M059J (cell line): ENCODE measurements around the gene LTBP1. TPM values are rescaled to one million over a fixed set of nuclear protein-coding genes. Genes with fewer than 3 reads are reported as not detected.

Experiments used
- DNase-seq: peaks from one replicate; pipeline ENCODE4 v3.0.0-alpha.2; 2012; ENCODE audit warnings: low read depth
- total RNA-seq: library from RNA; depleted of rRNA; stranded (reverse); fragments of >200 nt; shearing (Covaris generic); gene quantifications from 2 replicates; pipeline ENCODE4 v1.2.3, GENCODE V29; 2014

LTBP1 gene
- total RNA-seq, 1 experiment from 2014 or later, result 9.2 TPM

- no peak for DNase-seq
These were observed 361.0 kb downstream of the LTBP1 start for GRCh38 chr2:33307659-33308270.

- no peak for DNase-seq
These were observed 365.6 kb downstream of the LTBP1 start for GRCh38 chr2:33312355-33312754.

DNA sequence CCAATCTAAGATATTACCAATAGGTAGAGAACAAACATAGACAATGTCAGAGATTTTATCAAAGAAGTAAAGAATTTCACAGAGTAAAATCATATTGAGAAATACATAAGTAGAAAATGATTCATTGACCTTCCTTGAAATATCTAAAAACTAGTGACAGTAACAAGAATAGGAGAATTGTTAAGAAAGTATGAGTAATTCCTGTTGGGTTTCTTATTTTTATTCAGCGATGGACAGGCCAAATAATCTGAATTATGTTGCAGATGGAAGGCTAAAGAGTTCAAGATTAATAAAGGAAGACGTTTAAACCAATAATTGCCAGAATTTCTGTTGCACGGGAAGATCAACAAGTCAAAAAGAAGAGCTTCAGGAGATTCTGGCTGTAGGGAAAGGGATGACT lies 366.3 kb downstream of the LTBP1 start:
- no peak for DNase-seq

DNA sequence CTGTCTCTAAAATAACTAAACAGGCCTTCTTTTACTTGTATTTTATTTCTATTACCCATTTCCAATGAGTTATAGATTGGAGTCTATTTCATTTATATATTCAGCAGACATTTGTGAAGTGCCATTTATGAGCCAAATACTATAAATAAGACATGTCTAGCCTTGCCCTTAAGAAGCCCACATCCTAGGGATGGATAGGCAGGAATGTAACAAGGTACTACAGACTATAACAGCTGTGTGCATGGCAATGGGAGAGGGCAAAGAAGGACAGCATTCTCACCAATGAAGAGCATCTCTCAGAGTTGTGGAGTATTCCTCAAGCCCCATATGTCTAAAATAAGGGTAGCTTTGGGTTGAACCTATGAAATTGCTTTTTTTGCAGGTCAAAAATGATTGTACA lies 367.8 kb downstream of the LTBP1 start:
- no peak for DNase-seq

- no peak for DNase-seq
These were observed 369.6 kb downstream of the LTBP1 start for GRCh38 chr2:33316328-33316727.

DNA sequence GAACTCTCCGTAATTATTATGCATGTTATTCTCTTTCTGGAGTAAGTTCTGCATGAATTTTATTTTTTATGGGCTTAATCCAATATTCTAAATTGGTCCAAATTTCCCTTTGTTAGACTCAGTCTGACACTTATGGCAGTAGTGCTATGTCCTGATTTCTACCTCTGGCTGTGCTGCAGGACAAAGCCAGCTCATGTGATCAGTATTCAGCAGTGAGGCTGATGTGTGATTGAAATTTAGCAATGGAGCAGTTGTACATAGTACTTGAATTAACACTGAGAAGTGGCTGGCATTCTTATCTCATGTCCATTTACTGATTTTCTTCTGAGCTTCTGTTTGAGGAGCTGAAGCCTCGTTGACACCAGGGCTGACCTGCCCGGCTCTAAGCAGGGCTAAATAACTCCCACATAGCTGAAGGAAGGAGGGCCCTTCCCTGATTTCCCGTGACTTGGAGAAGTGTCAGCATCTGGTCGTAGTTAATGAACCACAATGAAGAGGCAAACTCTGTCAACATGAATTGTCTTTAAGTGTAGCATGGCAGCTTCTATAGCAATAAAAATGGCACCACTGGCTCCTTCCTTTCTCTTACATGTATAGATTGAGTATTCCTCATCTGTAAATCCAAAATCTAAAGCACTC lies 370.7 kb downstream of the LTBP1 start:
- DNase-seq, result no peak

DNA sequence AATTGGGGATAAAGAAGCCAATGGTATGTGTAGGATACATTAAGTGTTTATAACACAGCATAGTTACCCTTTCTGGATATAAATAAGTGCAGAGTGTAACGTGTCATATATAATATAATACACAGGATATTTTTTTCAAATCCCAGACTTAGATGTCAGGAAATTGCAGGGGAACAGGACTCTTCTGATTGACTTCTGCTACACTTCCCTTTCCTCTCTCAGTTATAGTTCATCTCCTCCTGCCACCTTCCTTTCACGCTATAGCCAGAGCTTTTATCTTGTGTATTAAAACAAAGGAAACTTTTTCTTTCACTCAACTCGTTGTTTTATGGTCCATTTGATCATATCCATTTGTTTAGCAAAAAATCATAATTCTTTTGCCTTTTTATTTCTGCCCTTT lies 371.7 kb downstream of the LTBP1 start:
- no peak for DNase-seq

DNA sequence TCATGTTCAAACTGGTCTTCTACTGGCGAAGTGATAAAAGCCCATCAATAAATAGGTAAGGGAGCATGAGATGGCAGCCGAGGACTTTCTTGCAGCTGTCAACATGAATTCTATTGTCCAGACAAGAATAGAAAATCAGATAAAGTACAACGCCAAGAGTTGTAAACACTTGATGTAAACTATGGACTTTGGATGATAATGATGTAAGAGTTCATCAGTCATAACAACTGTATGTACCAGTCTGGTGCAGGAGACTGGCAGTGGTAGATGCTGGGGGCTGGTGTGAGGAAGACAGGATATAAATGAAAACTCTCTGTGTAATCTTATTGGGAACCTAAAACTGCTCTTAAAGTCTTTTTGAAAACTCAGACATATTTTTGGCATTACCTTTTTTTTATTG lies 373.8 kb downstream of the LTBP1 start:
- no peak for DNase-seq

GRCh38 chr2:33321236-33321771 lies 374.6 kb downstream of the LTBP1 start:
- peak; percentile 81 for DNase-seq

DNA sequence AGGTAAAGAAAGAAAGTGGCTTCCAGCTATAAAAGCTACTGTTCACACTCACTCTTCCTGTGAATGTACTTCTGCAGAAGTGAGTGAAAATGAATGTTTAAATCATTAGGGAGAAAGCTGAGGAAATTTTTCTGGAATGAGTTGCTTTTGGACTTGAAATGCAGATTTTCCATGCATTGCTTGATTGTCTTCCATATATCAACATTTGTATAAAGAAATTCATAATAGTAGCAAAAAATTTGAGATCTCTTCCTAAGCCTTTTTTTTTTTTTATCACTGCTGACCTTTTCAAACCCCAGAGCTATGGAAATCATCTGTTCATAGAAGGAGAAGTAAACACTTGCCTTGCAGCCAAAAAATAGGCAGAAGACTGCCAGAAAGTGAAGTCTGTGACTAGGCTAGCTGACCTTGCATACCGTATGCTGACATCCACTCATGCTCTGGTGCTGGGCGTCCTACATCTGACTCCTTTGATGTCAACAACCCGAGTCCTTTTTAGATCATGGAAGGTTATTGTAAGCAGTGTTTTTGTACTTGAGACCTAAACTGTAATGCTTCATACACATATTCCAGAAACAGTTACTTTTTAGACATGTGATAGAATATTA lies 375.2 kb downstream of the LTBP1 start:
- peak; percentile 43 for DNase-seq

DNA sequence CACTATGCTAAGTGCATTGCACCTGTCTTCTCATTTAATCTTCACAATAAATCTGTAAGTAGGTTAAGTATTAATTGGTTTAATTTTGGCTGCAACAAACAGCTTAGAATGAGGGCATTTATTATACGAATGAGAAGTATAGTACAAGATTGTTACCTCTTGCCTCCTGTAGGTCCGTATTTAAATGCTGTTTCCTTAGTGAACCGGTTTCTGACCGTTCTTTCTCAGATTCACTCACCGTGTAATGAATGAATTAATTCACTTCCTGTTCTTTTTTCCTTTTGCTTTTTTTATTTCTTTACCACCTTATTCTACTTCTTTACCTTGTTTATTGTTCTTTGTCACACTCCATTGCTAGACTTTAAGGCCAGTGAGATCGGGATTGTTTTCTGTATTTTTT lies 375.9 kb downstream of the LTBP1 start:
- DNase-seq, result no peak

DNA sequence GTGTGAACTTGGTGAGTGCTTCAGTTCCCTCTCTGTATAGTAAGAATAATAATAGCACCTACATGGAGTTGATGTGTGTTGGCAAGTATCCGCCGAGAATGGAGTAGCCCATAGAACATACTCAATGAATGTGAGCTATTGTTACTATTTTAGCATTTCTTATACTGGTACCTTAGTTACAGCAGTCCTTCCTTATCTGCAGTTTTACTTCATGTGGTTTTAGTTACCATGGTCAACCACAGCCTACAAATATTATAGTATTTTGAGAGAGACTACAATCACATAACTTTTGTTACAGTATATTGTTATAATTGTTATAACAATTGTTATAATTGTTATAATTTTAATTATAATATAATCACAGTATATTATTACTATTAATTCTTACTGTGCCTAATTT lies 377.2 kb downstream of the LTBP1 start:
- no peak for DNase-seq

DNA sequence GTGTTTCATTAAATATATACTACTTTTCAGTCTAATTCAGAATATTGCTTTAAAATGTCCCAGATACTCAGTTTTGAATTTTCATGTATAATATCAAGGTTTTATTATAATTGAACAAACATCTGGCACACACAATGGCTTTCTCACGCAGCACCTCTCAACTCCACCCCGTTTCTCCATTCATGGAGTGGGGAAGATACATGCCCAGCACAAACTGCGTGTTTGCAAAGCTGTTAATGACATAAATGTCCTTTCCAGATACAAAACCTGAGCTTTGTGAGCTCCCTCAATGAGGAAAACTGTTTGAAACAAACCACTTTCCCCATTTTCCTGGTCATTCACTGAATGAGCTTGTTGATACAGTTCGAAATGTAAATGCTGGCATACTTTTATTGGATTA lies 379.3 kb downstream of the LTBP1 start:
- DNase-seq, result no peak

DNA sequence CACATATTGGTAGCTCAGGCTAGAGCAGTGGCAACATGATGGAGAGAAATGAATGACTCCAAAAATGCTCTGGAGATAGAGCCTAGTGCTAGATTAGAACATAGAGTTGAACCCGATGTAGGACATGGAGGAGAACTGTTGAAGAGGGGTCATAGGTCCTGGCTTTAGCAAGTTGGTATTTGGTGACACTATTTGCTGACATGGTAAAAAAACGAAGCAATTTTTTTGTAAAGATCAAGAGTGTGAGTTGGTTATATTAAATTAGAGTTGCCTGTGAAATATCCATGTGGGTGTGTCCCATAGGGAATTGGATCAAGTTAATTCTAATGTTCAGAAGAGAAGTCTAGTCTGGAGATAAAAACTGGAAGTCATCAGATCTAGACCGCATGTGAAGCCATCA lies 386.7 kb downstream of the LTBP1 start:
- DNase-seq, result no peak

DNA sequence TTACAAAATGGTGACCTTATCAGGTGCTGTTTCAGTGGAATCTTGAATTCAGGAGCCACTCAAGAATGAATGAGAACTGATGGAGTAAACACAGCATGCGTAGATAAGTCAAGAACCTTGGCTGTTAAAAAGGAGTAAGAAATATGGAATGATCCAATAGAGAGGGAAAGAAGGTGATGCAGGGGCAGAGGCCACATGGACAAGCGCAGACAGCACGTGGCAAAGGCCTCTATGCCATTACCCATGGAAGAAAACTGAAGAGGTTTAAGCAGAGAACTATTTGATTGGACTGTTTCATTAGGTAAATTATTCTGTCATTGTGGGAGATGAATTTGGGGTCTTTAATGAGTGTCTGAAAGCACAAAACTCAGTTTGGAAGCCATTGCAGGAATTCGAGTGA lies 387.3 kb downstream of the LTBP1 start:
- DNase-seq, result no peak

DNA sequence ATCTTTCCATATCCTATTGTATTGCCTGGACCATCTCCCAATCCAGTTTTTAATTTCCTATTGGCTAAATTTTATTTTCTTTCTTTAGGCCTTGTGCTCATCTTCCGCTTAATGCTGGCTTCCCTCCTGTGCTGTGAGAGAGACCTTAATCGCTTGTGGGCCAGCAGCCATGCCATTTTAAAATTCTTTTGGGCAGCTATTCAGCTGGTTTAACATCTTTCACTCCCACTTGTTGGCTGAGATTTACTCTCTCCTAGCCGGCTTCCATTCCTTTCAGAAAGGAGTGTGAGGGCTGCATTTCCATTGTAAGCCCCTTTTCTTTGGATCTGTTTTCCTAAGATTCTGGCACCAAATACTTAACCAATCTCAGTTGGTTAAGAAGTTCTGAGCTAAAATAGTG lies 388.8 kb downstream of the LTBP1 start:
- no peak for DNase-seq

- no peak for DNase-seq
These were observed 389.4 kb downstream of the LTBP1 start for GRCh38 chr2:33336036-33336625.

GRCh38 chr2:33337385-33337960 lies 390.7 kb downstream of the LTBP1 start:
- DNase-seq, result no peak

DNA sequence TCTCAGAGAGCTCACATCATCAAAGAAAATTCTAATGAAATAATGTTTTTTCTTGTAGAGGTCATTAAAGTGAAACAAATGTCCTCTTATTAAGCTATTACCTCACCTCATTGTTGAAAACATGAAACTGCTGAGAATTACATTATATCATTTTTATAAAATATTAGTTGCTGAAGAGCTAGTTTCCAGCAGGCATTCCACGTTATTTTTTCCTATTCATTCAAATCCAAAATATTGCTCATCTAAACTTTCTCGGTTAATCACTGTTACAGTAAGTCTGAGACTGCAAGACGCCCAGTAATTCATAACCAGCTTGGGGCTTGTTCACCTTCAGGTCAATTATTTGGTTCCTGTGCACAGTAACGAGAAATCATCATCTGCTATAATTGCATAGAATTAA lies 391.2 kb downstream of the LTBP1 start:
- no peak for DNase-seq

DNA sequence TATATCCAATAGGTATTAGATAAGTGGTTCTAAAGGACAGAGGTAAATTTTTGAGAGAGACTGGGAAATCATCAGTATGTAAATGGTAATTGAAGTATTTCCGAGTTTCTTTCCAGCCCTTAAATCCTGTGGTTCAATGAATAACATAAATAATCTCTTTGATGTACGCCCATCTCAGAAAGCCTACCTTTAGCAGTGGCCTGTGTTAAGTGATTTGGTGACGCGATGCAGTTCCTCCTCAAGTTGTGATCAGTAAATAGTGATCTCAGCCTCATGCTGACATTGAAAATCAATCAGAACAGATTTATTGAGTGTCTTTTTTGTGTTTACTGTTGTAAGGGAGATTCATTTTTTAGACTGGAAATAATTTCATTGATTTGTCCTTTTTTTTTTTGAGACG lies 392.5 kb downstream of the LTBP1 start:
- no peak for DNase-seq

DNA sequence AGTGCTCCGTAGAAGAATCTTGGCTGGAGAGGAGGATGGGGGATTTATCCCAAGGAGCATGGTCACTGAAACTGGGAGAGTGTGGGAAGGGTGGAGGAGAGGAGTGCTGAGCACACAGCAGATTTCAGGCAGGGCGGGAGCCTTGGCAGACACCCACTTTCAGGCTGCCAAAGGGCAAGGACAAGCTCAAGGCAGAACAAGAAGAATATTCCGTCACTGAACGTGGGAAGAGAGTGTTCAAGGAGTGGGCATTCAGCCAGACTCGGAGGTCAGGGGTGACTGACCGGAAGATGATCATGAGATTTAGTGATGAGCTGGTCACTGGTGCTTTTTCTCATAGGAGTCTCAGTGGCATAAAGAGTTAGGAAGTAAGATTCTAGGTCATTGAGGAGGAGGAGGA lies 393.5 kb downstream of the LTBP1 start:
- DNase-seq, result no peak

GRCh38 chr2:33342171-33342570 lies 395.4 kb downstream of the LTBP1 start:
- DNase-seq, result no peak

DNA sequence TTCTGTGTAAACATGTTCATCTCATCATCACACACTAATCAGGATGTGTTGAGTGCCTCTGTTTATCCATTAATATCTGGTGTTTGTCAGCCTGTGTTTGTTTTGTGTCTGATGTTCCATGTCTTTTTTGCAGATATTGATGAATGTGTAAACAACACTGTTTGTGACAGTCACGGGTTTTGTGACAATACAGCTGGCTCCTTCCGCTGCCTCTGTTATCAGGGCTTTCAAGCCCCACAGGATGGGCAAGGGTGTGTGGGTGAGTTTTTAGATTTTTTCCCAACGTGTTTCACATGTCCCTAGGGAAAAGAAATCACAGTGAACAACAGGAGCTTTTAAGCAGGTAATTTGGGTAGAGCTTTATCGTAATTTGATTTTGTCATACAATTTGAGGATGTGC lies 396.0 kb downstream of the LTBP1 start:
- DNase-seq, result no peak
